ENCODE measurements around the gene CDK5RAP1. TPM values are rescaled to one million over a fixed set of nuclear protein-coding genes. Genes with fewer than 3 reads are reported as not detected.

The CDK5RAP1 gene
- polyA plus RNA-seq, 1 donor (not counting 4 experiments of a cell fraction or from before 2014, with no cell fraction given): 34.0 TPM

DNA sequence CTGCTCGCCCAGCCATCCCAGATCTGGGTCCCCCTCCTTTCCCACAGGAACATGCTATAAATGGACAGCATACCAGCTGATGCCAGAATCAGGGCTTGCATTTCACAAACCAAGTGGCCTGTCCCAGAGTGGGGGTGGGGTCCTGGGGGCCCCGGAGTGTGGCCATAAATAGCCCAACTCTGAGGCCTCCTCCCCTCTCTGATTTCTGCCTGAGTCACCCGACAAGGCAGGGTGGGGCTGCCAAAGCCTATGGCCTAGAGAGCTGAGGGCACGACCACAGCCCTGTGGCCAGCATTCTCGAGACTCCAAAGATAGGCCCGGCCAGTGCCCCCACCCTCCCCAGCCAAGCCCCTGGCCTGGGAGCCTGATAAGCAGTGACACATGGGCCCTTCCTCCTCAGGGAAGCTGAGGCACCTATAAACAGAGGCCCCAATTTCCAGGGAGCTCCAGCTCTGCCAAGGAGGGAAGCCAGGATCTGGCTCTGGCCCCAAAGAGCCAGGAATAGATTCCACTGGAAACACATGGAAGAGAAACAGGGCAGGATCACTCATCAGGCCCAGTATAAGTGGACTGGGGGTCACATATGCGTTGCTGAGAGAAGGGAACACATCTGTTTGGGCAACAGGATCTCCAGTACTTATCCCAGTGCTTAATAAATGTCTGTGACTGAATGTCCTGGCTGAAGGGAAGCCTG is 22.0 kb upstream of the CDK5RAP1 start:
- Histone ChIP-seq H4K20me1 (ENCODE audit: control insufficient read depth, extremely low read depth, insufficient read depth, low read length) (no peaks in the 10 kb centered on the region), H3K4me3 (ENCODE audit: control insufficient read depth in 2 of 3, extremely low read depth in 1 of 3, insufficient read depth in 2 of 3, low read depth in 1 of 3, low read length in 3 of 3) (no peak overlapping the region), H3K9me3 (ENCODE audit: control insufficient read depth, low read depth, low read length) (no peaks in the 10 kb centered on the region), H3K79me2 (ENCODE audit: control insufficient read depth, insufficient read depth, low read length) (no peaks in the 10 kb centered on the region), H3K4me1 (ENCODE audit: control insufficient read depth, extremely low read depth, insufficient read depth, low read length) (peaks cover 2% of the 10 kb centered on the region), H3K36me3 (ENCODE audit: control insufficient read depth in 2 of 2, extremely low read depth in 1 of 2, insufficient read depth in 2 of 2, low read length in 2 of 2) (no peaks in the 10 kb centered on the region), H2AFZ (ENCODE audit: control insufficient read depth, low read length) (no peak overlapping the region), H3K4me2 (ENCODE audit: control insufficient read depth, extremely low read depth, insufficient read depth, low read depth, low read length) (no peak overlapping the region), H3K27ac (ENCODE audit: control insufficient read depth, insufficient read depth, low read length) (no peak overlapping the region), H3K9ac (ENCODE audit: control insufficient read depth, extremely low read depth, insufficient read depth, low read length) (no peak overlapping the region), H3K9me1 (ENCODE audit: control insufficient read depth, extremely low read depth, insufficient read depth, low read length) (no peaks in the 10 kb centered on the region), H3K27me3 (ENCODE audit: control insufficient read depth, extremely low read depth, insufficient read depth, low read length) (no peaks in the 10 kb centered on the region)
- DNase-seq (ENCODE audit: low read depth, low spot score) (no peak), FAIRE-seq (no peak)
- dilution Hi-C loops (cut with MboI; ENCODE audit: extremely low pct_ligation_motif_present, low sequenced_read_pairs): no loop called here
- TF ChIP-seq EZH2 (IDR thresholded peaks at IDR 0.05; ENCODE audit: low read length): no peak
- TF ChIP-seq, protein P1, sequence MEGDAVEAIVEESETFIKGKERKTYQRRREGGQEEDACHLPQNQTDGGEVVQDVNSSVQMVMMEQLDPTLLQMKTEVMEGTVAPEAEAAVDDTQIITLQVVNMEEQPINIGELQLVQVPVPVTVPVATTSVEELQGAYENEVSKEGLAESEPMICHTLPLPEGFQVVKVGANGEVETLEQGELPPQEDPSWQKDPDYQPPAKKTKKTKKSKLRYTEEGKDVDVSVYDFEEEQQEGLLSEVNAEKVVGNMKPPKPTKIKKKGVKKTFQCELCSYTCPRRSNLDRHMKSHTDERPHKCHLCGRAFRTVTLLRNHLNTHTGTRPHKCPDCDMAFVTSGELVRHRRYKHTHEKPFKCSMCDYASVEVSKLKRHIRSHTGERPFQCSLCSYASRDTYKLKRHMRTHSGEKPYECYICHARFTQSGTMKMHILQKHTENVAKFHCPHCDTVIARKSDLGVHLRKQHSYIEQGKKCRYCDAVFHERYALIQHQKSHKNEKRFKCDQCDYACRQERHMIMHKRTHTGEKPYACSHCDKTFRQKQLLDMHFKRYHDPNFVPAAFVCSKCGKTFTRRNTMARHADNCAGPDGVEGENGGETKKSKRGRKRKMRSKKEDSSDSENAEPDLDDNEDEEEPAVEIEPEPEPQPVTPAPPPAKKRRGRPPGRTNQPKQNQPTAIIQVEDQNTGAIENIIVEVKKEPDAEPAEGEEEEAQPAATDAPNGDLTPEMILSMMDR (optimal IDR thresholded peaks at IDR 0.05 in 1 of 3, IDR thresholded peaks at IDR 0.05 in 1 of 3, conservative IDR thresholded peaks at IDR 0.05 in 1 of 3; ENCODE audit: extremely low read depth in 1 of 3, insufficient read depth in 2 of 3, low read length in 3 of 3): no peak

DNA sequence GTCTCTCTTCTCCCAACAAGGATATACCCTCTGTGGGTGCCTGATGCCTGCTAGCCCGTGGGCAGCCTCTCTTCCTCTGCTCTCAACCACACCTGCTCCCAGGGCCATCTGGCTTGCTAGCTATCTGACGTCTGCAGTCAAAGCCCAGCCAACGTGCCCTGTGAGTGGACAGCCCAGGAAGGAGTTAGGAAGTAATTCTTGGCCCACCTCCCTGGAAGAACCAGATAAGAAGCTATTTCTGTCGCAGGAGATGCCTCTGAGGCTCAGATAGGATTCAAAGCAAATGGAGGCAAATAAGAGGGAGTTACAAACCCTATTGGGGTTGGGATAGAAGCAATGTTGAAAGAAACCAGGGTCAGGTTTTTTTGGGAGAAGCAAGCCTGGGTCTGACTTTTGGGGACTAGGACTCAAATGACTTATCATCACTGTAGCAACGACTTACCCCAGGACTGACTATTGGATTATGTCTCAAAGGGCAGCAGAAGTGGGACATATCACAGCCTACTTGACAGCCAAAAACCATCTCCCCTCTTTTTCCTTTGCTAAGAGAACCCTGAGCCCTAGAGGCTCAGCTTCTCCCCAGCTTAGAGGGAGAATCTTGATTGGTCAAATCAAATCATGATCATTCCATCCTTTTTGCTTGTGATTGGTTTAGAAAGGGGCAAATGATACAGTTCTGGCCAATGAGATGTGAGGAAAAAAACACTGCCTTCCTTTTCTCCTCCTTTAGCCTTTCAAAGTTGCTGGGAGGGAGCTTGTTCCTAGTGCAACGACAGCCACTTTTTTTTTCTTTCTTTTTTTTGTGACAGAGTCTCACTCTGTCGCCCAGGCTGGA is 18.0 kb upstream of the CDK5RAP1 start:
- peaks cover 0 to 2% of the 10 kb centered on the region in 2 experiments for H3K36me3 ChIP-seq (ENCODE audit: control insufficient read depth in 2 of 2, extremely low read depth in 1 of 2, insufficient read depth in 2 of 2, low read length in 2 of 2)
- H3K27ac ChIP-seq (ENCODE audit: control insufficient read depth, insufficient read depth, low read length): no peak overlapping the region
- H3K4me2 ChIP-seq (ENCODE audit: control insufficient read depth, extremely low read depth, insufficient read depth, low read depth, low read length): no peak overlapping the region
- H2AFZ ChIP-seq (ENCODE audit: control insufficient read depth, low read length): no peak overlapping the region
- H3K4me1 ChIP-seq (ENCODE audit: control insufficient read depth, extremely low read depth, insufficient read depth, low read length): peaks cover 2% of the 10 kb centered on the region
- H3K9me3 ChIP-seq (ENCODE audit: control insufficient read depth, low read depth, low read length): no peaks in the 10 kb centered on the region
- H3K9me1 ChIP-seq (ENCODE audit: control insufficient read depth, extremely low read depth, insufficient read depth, low read length): no peaks in the 10 kb centered on the region
- FAIRE-seq (no peak), DNase-seq (ENCODE audit: low read depth, low spot score) (no peak)
- H3K4me3 ChIP-seq (ENCODE audit: control insufficient read depth in 2 of 3, extremely low read depth in 1 of 3, insufficient read depth in 2 of 3, low read depth in 1 of 3, low read length in 3 of 3): no peak overlapping the region
- TF ChIP-seq, protein P1 (optimal IDR thresholded peaks at IDR 0.05 in 1 of 3, IDR thresholded peaks at IDR 0.05 in 1 of 3, conservative IDR thresholded peaks at IDR 0.05 in 1 of 3; ENCODE audit: extremely low read depth in 1 of 3, insufficient read depth in 2 of 3, low read length in 3 of 3): no peak
- no peak for TF ChIP-seq EZH2 (IDR thresholded peaks at IDR 0.05; ENCODE audit: low read length)
- H4K20me1 ChIP-seq (ENCODE audit: control insufficient read depth, extremely low read depth, insufficient read depth, low read length): no peaks in the 10 kb centered on the region
- H3K9ac ChIP-seq (ENCODE audit: control insufficient read depth, extremely low read depth, insufficient read depth, low read length): no peak overlapping the region
- dilution Hi-C loops (cut with MboI; ENCODE audit: extremely low pct_ligation_motif_present, low sequenced_read_pairs): no loop called here
- H3K79me2 ChIP-seq (ENCODE audit: control insufficient read depth, insufficient read depth, low read length): no peaks in the 10 kb centered on the region
- H3K27me3 ChIP-seq (ENCODE audit: control insufficient read depth, extremely low read depth, insufficient read depth, low read length): no peaks in the 10 kb centered on the region
